ENCODE results near the gene HEMK1.

- TF ChIP-seq CTCF (IDR thresholded peaks at IDR 0.05; ENCODE audit: low read depth, low read length, missing input control) (no peak), YY1 (IDR thresholded peaks at IDR 0.05) (no peak), GABPA (IDR thresholded peaks at IDR 0.05 in 1 of 2, conservative IDR thresholded peaks at IDR 0.05 in 1 of 2) (no peak), SP1 (IDR thresholded peaks at IDR 0.05) (no peak), RXRA (IDR thresholded peaks at IDR 0.05) (no peak)
- TF ChIP-seq, protein P1, sequence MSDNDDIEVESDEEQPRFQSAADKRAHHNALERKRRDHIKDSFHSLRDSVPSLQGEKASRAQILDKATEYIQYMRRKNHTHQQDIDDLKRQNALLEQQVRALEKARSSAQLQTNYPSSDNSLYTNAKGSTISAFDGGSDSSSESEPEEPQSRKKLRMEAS (IDR thresholded peaks at IDR 0.05): no peak
These were observed 2.3 kb upstream of the HEMK1 start for GRCh38 chr3:50567011-50567385.

All from liver (tissue), 3 donors.